Glomerular visceral epithelial cell (primary cell): Measurements from ENCODE around the gene NAA80.
"Not testable (repeated sequence)": the region's sequence is repeated elsewhere in the genome, so short reads cannot be mapped to it uniquely, and the experiment has no call there.

Experiments used
- DNase-seq: peaks from one replicate; pipeline ENCODE4 v3.0.0-alpha.2; 2016; ENCODE audit errors: extremely low spot score

Gene NAA80

DNA sequence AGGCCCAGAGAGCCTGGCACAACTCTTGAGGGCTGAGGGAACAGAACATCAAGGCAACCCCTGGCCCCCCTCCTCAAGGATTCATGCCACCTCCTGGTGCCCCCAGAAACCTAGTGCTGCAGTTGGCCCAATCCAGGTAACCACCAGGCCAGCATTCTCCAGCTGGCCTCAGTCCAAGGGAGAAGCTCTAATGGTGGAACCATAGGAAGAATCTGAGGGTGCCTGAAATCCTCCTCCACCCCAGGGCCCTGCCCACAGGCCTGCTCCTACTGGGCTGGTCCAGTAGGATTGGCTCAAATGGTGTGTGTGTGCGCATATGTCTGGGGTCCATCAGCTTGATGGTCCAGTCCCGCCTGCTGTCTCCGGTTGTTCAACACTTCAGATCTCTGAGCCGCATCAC is 15.6 kb upstream of the NAA80 start:
- no peak for DNase-seq

GRCh38 chr3:50314342-50314741 is 15.1 kb upstream of the NAA80 start:
- DNase-seq = no peak

DNA sequence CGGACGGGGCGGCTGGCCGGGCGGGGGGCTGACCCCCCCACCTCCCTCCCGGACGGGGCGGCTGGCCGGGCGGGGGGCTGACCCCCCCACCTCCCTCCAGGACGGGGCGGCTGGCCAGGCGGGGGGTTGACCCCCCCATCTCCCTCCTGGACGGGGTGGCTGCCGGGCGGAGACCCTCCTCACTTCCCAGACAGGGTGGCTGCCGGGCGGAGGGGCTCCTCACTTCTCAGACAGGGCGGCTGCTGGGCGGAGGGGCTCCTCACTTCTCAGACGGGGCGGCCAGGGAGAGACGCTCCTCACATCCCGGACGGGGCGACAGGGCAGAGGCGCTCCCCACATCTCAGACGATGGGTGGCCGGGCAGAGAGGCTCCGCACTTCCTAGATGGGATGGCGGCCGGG is 12.8 kb upstream of the NAA80 start:
- DNase-seq = not testable (repeated sequence)

- no peak for DNase-seq
These were observed 5.4 kb upstream of the NAA80 start for GRCh38 chr3:50304601-50305000.

GRCh38 chr3:50303013-50303815 is 4.0 kb upstream of the NAA80 start, which contains the start of gene HYAL1:
TSS of gene HYAL1 (minus strand) at chr3:50303574. CDS start at chr3:50302956, 618 bp downstream.
- peak; percentile 57 for DNase-seq

DNA sequence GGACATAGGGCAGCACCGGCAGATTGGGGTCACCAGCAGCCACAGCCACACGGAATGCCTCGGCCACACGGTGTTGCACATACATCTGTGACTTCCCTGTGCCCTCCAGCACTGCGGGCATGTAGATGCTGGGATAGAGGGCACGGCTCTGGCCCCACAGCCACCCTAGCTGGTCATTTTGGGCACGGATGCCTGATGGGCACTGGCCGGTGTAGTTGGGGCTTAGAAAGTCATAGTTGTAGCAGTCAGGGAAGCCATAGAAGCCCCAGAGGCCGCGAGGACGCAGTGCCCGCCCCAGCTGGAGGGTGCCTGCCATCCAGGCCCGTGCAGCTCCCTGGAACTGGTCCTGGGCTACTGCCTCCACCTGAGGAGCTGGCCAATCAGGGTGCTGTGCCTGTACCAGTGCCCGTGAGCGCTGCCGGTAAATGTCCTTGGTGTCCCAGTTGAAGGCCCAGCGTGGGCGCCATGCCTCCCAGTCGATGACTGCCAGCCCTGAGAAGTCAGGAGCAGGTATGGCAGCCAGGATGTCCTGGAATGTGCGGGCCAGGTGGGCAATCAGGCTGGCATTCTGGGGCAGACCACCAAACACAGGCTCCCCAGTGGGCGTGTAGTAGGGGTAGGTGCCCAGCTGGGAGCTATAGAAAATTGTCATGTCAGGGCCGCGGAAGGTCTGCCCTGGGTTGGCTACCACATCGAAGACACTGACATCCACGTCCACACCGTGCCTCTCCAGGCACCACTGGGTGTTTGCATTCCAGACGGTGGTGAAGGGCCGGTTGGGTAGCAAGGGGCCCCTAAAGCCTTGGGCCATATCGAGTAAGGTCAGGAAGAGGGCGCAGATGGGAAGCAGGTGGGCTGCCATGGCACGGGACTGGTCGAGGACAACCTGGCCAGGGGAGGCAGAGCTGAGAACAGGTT is 3.1 kb upstream of the NAA80 start:
- no peak for DNase-seq

- DNase-seq = no peak
These were observed 1.6 kb upstream of the NAA80 start for GRCh38 chr3:50300681-50301254.

GRCh38 chr3:50299929-50300680 is 900 bp upstream of the NAA80 start:
- no peak for DNase-seq

- no peak for DNase-seq
These were observed 378 bp upstream of the NAA80 start for GRCh38 chr3:50299638-50299928.

- no peak for DNase-seq
These were observed 1.1 kb downstream of the NAA80 start for GRCh38 chr3:50297896-50298725.

- no peak for DNase-seq
These were observed 1.8 kb downstream of the NAA80 start for GRCh38 chr3:50297384-50297775.

GRCh38 chr3:50296721-50297383 is 2.4 kb downstream of the NAA80 start:
- DNase-seq = no peak

DNA sequence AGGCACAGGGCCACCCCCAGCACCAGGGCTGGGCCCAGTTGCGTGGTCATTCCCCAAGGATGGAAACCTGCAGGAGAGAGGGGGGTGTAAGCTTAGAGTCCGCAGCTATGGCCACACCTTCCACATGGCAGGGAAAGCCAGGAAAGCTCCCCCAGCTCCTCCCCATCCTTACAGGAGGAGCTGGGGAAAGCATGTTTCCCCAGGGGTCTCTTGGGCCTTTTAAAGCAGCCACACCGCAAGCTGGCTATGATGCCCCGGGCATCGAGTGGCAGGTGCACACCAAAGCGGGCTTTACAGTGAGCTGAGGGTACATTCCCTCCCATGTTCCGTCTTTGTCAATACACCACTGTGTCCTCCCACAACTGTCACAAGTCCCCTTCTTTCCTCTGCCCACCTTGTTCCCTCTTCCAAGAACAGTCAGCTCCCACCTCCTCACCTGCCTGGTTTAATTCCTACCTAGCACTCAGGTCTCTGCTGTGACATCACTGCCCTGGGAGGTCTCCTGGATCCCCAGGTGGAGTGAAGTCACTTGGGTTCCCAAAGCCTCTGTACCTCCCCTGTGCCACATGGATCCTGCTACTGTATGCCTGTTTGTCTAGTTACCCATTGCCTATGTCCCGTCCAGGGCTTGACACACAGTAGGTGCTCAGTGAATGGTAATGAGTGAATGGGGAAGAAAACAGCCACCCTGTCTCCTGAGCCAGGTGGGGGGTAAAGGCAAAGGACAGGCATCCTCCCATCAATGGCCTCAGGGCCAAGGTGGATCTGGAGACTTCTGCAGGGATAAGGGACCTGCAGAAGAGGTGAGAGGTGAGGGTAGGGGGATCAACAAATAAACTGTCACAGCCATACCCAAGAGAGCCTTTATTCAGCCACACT is 3.4 kb downstream of the NAA80 start:
- DNase-seq = no peak

DNA sequence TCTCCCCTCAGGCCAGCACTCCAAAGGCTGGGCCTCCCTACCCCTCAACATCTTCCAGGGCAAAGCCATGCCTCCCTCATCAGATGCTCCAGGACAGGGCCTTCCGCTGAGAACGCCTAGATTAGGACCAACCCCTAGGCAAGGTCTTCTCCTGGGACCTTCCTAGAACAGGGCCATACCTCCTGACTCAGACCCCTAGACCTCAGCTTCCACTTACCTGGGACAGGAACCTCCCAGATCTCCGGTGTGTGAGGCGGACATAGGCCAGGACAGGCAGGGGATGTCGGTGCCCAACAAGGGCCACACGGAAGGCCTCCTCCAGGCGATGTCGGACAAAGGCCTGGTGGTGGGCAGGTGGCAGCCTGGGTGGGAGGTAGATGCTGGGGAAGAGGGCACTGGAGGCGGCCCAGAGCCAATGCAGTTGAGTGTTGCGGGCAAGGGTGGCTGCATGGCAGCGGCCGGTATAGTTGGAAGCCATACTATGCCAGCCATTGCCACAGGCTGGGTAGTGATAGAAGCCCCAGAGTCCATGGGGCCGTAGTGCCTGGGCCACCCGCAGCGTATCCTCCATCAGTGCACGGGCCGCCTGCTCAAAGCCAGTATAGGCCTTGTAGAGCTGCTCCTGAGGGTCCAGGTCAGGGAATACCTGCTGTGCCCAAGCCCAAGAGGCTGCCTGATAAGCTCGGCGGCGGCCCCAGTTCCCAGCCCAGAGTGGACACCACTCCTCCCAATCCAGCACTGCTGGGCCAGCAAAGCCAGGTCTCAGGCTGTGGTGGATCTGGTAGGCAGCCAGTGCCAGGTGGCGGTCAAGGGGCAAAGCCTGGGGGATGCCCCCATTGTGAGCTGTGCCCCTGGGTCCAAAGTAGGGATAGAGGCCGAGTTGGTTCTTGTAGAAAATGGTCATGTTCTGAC is 4.5 kb downstream of the NAA80 start:
- DNase-seq = no peak

GRCh38 chr3:50294089-50294488 is 5.1 kb downstream of the NAA80 start:
- DNase-seq = no peak

DNA sequence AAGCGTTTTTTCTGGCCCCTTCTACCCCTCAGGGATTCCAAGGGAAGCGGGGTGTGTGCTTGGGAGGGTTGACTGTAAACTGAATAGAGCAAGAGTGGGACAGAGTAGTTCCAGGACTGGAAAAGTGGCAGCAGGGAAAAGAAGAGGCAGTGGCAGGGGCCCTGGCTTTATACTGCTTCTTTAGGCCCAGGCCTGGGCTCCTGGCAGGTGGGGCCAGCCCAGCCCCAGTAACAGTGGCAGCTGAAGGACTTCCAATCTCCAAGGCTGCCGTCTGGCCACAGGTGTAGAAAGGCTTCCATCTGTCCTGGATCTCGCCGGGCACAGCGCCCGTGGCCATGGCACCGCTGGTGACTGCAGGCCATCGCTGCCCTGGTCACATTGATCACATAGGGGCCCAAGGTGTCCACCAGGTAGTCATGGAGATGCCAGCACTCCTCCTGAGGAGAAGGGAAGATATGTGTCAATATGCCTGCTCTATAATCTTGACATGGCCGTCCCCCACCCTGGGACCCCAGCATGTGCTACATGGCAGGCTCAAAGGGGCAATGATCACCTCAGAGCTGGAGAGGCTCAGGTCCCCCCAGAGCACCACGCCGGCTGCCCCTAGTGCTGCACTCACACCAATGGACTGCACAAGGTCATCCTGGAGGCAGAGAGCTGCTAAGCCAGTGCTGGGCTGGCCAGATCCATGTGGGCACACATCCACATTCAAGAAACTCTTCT is 6.0 kb downstream of the NAA80 start:
- DNase-seq = no peak

DNA sequence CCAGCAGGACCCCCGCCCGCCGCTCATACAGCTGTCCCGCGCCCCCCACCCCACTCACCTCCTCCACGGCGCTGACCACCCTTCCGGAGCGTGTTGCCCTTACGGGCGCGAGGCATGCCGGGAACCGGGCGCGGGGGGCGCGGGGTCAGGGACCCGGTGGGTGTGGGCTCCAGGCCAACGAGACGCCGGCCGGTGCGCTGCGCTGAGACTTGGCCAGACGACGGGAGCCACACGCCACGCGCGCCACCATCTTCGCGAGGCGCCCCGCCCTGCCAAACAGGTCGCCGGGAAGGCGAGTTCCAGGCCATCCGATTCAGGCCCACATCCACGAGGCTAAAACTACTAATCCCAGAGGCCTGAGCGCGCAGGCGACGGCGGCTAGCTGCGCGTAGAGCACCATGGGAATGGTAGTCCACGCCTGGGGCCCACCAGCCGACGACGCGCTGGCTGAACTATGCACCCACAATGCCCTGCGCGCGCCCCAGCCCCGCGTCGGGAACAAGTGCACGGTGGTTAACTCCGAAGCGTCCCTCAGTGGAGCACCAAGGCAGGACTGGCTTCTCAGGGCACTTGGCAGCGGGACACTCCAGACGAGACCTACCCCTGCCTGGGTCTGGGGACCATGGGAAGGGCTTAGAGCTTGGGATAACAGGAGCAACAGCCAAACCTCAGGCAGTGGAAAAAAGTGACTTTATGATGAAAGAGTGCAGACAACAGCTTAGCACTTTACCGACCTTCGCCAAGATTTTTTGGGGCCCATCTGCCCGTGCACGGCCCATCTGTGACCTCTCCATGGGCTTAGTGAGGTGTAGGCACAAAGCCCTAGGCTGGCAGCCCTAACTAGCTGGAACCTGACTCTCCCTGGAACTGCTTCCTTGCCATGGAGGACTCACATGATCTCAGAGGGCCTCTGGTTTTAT is 6.8 kb downstream of the NAA80 start, which contains the start of gene IFRD2:
Gene IFRD2 (minus strand): TSS at position 271 of the 920 bp plus-strand sequence. CDS start 155 bp downstream, at position 116.
- DNase-seq = peak; percentile 97
